ENCODE results near the gene ELAPOR1. TPM values are rescaled to one million over a fixed set of nuclear protein-coding genes. Genes with fewer than 3 reads are reported as not detected.

Gene ELAPOR1
- total RNA-seq, 2 donors from 2014 or later, result 1.4 to 7.2 TPM

DNA sequence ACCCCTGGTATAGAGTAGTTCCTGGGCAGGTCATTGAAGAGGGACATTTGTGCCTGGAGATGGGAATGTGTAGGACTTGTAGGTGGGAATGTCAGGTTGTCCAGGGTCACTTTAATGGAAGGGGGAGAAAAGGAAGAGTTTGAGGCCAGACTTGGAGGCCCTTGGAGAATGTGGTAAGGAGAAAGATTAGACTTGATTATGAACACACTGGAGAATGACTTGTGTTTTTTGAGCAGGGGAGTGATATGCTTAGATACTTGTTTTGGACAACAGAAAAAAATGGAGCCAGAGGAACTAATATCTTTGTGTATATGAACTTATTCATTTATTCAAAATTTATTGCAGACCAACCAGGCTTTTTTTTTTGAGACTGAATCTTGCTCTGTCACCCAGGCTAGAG lies 17.9 kb downstream of the ELAPOR1 start:
- Histone ChIP-seq H3K27ac (no peak overlapping the region), H3K4me3 (no peak overlapping the region), H3K36me3 (no peaks in the 10 kb centered on the region), H3K4me1 (ENCODE audit: control insufficient read depth in 1 of 2, low read depth in 2 of 2) (no peaks in the 10 kb centered on the region), H3K9me3 (no peaks in the 10 kb centered on the region), H3K27me3 (replicated peaks; ENCODE audit: insufficient read depth) (no peaks in the 10 kb centered on the region)
- TF ChIP-seq, protein P1, sequence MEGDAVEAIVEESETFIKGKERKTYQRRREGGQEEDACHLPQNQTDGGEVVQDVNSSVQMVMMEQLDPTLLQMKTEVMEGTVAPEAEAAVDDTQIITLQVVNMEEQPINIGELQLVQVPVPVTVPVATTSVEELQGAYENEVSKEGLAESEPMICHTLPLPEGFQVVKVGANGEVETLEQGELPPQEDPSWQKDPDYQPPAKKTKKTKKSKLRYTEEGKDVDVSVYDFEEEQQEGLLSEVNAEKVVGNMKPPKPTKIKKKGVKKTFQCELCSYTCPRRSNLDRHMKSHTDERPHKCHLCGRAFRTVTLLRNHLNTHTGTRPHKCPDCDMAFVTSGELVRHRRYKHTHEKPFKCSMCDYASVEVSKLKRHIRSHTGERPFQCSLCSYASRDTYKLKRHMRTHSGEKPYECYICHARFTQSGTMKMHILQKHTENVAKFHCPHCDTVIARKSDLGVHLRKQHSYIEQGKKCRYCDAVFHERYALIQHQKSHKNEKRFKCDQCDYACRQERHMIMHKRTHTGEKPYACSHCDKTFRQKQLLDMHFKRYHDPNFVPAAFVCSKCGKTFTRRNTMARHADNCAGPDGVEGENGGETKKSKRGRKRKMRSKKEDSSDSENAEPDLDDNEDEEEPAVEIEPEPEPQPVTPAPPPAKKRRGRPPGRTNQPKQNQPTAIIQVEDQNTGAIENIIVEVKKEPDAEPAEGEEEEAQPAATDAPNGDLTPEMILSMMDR (IDR thresholded peaks at IDR 0.05), result no peak
- ATAC-seq (ENCODE audit: insufficient number of reproducible peaks, low FRiP score, low read depth), result no peak
- DNase-seq (ENCODE audit: low spot score), result no peak

- no peak overlapping the region for H3K27ac ChIP-seq
Measured at GRCh38 chr1:109133002-109133706, 19.2 kb downstream of the ELAPOR1 start.

DNA sequence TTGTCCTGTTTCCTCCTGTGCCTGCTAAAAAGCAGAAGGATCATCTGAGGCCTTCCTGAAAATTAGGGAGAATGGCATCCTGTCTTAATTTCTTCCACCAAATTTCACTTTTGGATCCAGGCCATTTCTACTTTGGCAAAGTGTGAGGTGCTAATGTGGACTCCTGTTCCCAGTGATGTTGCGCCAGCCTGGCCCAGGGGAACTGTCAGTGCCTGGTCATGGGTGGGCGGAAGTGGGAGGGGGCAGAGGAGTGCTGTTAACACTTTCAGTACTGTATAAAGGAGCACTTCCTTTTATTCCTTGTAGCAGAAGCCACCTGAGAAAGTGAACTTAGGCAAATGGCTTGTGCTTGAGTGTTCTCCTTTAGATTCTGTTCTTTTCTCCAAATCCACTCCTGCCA lies 19.9 kb downstream of the ELAPOR1 start:
- Histone ChIP-seq H3K27ac (no peak overlapping the region), H3K4me3 (no peak overlapping the region), H3K4me1 (ENCODE audit: control insufficient read depth in 1 of 2, low read depth in 2 of 2) (no peaks in the 10 kb centered on the region), H3K9me3 (no peaks in the 10 kb centered on the region), H3K27me3 (replicated peaks; ENCODE audit: insufficient read depth) (no peaks in the 10 kb centered on the region), H3K36me3 (no peaks in the 10 kb centered on the region)
- ATAC-seq (ENCODE audit: insufficient number of reproducible peaks, low FRiP score, low read depth) (no peak), DNase-seq (ENCODE audit: low spot score) (no peak)
- TF ChIP-seq, protein P1 (IDR thresholded peaks at IDR 0.05), result no peak

More at GRCh38 chr1:109133002-109133706, 19.2 kb downstream of the ELAPOR1 start:
- H3K36me3 ChIP-seq, result no peaks in the 10 kb centered on the region
- no peak overlapping the region for H3K4me3 ChIP-seq
- ATAC-seq (ENCODE audit: insufficient number of reproducible peaks, low FRiP score, low read depth) (no peak), DNase-seq (ENCODE audit: low spot score) (no peak)
- H3K27me3 ChIP-seq (replicated peaks; ENCODE audit: insufficient read depth), result no peaks in the 10 kb centered on the region
- H3K4me1 ChIP-seq (ENCODE audit: control insufficient read depth in 1 of 2, low read depth in 2 of 2), result no peaks in the 10 kb centered on the region
- TF ChIP-seq, protein P1 (IDR thresholded peaks at IDR 0.05), result no peak
- H3K9me3 ChIP-seq, result no peaks in the 10 kb centered on the region

DNA sequence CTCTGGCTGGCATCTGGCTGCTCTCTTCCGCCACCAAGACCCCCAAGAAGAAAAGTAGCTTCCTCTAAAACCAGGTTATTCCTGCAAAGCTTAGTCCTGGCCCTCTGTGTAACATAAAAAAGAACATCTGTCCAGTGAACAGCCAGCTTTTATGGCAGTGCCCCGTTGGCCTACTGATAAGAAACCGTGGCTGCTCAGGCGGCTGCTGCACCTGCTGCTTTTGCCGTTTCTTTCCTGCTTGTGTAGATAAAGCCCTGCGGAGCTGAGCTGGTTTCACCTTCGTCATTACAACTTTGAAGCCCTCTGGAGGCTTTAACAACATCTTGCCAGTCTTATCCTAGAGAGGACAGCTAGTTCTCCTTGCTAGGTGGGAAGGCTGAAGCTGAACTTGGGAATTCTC lies 20.5 kb downstream of the ELAPOR1 start:
- Histone ChIP-seq H3K4me3 (no peak overlapping the region), H3K36me3 (no peaks in the 10 kb centered on the region), H3K27ac (no peak overlapping the region), H3K27me3 (replicated peaks; ENCODE audit: insufficient read depth) (no peaks in the 10 kb centered on the region), H3K4me1 (ENCODE audit: control insufficient read depth in 1 of 2, low read depth in 2 of 2) (no peaks in the 10 kb centered on the region), H3K9me3 (no peaks in the 10 kb centered on the region)
- DNase-seq (ENCODE audit: low spot score) (no peak), ATAC-seq (ENCODE audit: insufficient number of reproducible peaks, low FRiP score, low read depth) (no peak)
- TF ChIP-seq, protein P1 (IDR thresholded peaks at IDR 0.05), result no peak

GRCh38 chr1:109135940-109136339 lies 22.0 kb downstream of the ELAPOR1 start:
- H3K4me3 ChIP-seq, result no peak overlapping the region
- DNase-seq (ENCODE audit: low spot score) (no peak), ATAC-seq (ENCODE audit: insufficient number of reproducible peaks, low FRiP score, low read depth) (no peak)
- no peaks in the 10 kb centered on the region for H3K36me3 ChIP-seq
- TF ChIP-seq, protein P1 (IDR thresholded peaks at IDR 0.05), result no peak
- H3K27ac ChIP-seq, result no peak overlapping the region
- no peaks in the 10 kb centered on the region for H3K27me3 ChIP-seq (replicated peaks; ENCODE audit: insufficient read depth)
- no peaks in the 10 kb centered on the region for H3K9me3 ChIP-seq
- H3K4me1 ChIP-seq (ENCODE audit: control insufficient read depth in 1 of 2, low read depth in 2 of 2), result no peaks in the 10 kb centered on the region

Measured in thoracic aorta (tissue), 2 donors.